ENCODE measurements around the gene OR13C8. TPM values are rescaled to one million over a fixed set of nuclear protein-coding genes. Genes with fewer than 3 reads are reported as not detected.
"Not testable (repeated sequence)": the region's sequence is repeated elsewhere in the genome, so short reads cannot be mapped to it uniquely, and the experiment has no call there.

Gene OR13C8, protein sequence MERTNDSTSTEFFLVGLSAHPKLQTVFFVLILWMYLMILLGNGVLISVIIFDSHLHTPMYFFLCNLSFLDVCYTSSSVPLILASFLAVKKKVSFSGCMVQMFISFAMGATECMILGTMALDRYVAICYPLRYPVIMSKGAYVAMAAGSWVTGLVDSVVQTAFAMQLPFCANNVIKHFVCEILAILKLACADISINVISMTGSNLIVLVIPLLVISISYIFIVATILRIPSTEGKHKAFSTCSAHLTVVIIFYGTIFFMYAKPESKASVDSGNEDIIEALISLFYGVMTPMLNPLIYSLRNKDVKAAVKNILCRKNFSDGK
- not detected for total RNA-seq
- polyA plus RNA-seq (ENCODE audit: insufficient read depth, low read depth, low replicate concordance): not detected
- long read RNA-seq, donor 1: 0 reads
- long read RNA-seq, donor 2: 0 reads
- long read RNA-seq, donor 3: 0 reads
- long read RNA-seq, donor 4: 0 reads
- long read RNA-seq, donor 5: 0 reads
- long read RNA-seq, donor 6: 0 reads
- long read RNA-seq, donor 7: 0 reads
- long read RNA-seq, donor 8: 0 reads
- long read RNA-seq, donor 9: 0 reads
- long read RNA-seq, donor 10: 0 reads

DNA sequence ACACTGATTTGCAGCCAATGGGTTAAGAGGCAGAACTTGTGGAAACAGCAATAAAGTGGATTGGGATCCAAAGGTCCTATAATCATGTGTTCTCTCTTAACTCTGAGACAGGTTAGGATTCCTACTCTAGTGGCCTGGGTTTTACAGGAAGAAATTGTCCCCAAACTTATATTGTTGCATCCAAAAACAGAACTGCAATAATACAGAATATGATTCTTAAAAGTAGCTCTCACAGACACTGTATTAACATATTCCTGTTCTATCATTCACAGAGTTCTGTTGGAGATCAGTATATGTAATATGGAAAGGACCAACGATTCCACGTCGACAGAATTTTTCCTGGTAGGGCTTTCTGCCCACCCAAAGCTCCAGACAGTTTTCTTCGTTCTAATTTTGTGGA, at the start of gene OR13C8:
OR13C8 (plus strand) TSS at position 301 of the 400 bp plus-strand sequence; CDS start at position 301, 0 bp downstream.
- Histone ChIP-seq H3K4me1 (ENCODE audit: control insufficient read depth in 2 of 3, insufficient read depth in 2 of 3, low read depth in 1 of 3, low read length in 3 of 3) (no peaks in the 10 kb centered on the region), H3K9me3 (ENCODE audit: control insufficient read depth in 2 of 3, insufficient read depth in 1 of 3, low read length in 3 of 3) (peaks cover 0 to 2% (median 0%) of the 10 kb centered on the region in 3 donors), H3K36me3 (ENCODE audit: control insufficient read depth in 2 of 3, insufficient read depth in 3 of 3, low read length in 3 of 3) (no peaks in the 10 kb centered on the region), H3K9ac (ENCODE audit: low read length in 3 of 3) (no peak within 1 kb of the TSS), H3K4me3 (ENCODE audit: low read length in 3 of 3) (no peak within 1 kb of the TSS), H3K27me3 (ENCODE audit: control insufficient read depth, insufficient read depth, low read length) (no peaks in the 10 kb centered on the region), H3K27ac (ENCODE audit: low read depth in 2 of 2, low read length in 2 of 2) (no peak within 1 kb of the TSS)
- intact Hi-C loops (cut with DNase I): no loop called here
- no peak for DNase-seq
- TF ChIP-seq, protein P1, sequence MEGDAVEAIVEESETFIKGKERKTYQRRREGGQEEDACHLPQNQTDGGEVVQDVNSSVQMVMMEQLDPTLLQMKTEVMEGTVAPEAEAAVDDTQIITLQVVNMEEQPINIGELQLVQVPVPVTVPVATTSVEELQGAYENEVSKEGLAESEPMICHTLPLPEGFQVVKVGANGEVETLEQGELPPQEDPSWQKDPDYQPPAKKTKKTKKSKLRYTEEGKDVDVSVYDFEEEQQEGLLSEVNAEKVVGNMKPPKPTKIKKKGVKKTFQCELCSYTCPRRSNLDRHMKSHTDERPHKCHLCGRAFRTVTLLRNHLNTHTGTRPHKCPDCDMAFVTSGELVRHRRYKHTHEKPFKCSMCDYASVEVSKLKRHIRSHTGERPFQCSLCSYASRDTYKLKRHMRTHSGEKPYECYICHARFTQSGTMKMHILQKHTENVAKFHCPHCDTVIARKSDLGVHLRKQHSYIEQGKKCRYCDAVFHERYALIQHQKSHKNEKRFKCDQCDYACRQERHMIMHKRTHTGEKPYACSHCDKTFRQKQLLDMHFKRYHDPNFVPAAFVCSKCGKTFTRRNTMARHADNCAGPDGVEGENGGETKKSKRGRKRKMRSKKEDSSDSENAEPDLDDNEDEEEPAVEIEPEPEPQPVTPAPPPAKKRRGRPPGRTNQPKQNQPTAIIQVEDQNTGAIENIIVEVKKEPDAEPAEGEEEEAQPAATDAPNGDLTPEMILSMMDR (IDR thresholded peaks at IDR 0.05; ENCODE audit: borderline replicate concordance, extremely low read depth, insufficient read depth): no peak
- no peak for FAIRE-seq

DNA sequence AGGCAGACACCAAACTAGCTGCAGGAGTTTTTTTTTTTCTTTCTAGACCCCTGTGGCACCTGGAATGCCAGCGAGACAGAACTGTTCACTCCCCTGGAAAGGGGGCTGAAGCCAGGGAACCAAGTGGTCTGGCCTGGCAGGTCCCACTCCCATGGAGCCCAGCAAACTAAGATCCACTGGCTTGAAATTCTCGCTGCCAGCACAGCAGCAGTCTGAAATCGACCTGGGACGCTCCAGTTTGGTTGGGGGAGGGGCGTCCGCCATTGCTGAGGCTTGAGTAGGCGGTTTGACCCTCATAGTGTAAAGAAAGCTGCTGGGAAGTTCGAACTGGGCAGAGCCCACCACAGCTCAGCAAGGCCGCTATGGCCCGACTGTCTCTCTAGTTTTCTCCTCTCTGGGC, 48.7 kb upstream of the OR13C8 start:
- H3K27ac ChIP-seq (ENCODE audit: low read depth in 2 of 2, low read length in 2 of 2); H3K4me1 ChIP-seq (ENCODE audit: control insufficient read depth in 2 of 3, insufficient read depth in 2 of 3, low read depth in 1 of 3, low read length in 3 of 3); H3K9ac ChIP-seq (ENCODE audit: low read length in 3 of 3); intact Hi-C loops (cut with DNase I); H3K4me3 ChIP-seq (ENCODE audit: low read length in 3 of 3); H3K9me3 ChIP-seq (ENCODE audit: control insufficient read depth in 2 of 3, insufficient read depth in 1 of 3, low read length in 3 of 3); H3K27me3 ChIP-seq (ENCODE audit: control insufficient read depth, insufficient read depth, low read length); H3K36me3 ChIP-seq (ENCODE audit: control insufficient read depth in 2 of 3, insufficient read depth in 3 of 3, low read length in 3 of 3); FAIRE-seq: not testable (repeated sequence)
- peak in 1 of 5 donors; percentile 46 for DNase-seq

DNA sequence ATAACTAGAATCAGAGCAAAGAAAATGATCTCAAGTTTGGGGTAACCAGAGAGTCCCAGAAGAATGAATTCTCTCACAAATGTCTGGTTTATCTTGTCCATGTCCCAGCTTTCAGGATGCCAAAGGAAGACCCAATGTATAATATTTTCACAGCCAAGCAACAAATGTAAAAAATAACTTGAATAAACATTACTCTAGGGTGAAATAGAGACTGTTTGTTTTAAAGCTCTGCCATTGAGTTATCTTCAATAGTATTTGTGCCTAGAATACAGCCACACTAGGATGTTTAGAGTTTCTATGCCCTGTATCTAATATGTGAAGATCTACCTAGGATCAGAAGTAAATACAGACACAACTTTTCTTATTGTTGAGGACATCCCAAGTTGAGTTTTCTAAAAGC, 41.9 kb upstream of the OR13C8 start, which contains the start of gene OR13C4:
OR13C4 (minus strand) TSS at position 101 of the 400 bp plus-strand sequence; CDS start at position 101, 0 bp downstream.
- intact Hi-C loops (cut with DNase I): no loop called here
- no peak for DNase-seq
- no peak for FAIRE-seq

DNA sequence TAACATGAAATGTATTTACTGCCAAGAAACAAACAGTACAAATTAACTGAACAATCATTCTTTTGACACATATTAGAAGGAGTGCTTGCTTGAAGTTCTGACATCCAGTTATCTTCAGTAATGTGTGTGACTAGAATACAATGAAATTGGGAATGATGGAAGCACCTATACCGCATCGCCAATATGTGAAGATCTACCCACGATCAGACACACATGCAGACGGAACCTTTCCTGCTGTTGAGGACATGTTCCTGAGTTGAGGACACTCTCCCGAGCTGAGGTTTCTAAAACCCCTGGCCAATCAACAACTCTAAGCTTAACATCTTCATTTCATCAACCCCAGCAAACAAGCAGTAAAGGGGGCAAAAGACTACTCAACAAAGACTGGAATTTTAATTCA, 32.2 kb upstream of the OR13C8 start, which contains the start of gene OR13C3:
OR13C3 (minus strand) TSS at position 101 of the 400 bp plus-strand sequence. CDS start 133 bp downstream, outside the sequence.
- intact Hi-C loops (cut with DNase I): no loop called here
- Histone ChIP-seq H3K36me3 (ENCODE audit: control insufficient read depth in 2 of 3, insufficient read depth in 3 of 3, low read length in 3 of 3) (no peaks in the 10 kb centered on the region), H3K27ac (ENCODE audit: low read depth in 2 of 2, low read length in 2 of 2) (no peak within 1 kb of the TSS), H3K4me3 (ENCODE audit: low read length in 3 of 3) (no peak within 1 kb of the TSS), H3K9ac (ENCODE audit: low read length in 3 of 3) (no peak within 1 kb of the TSS), H3K9me3 (ENCODE audit: control insufficient read depth in 2 of 3, insufficient read depth in 1 of 3, low read length in 3 of 3) (no peaks in the 10 kb centered on the region), H3K4me1 (ENCODE audit: control insufficient read depth in 2 of 3, insufficient read depth in 2 of 3, low read depth in 1 of 3, low read length in 3 of 3) (no peaks in the 10 kb centered on the region), H3K27me3 (ENCODE audit: control insufficient read depth, insufficient read depth, low read length) (no peaks in the 10 kb centered on the region)
- TF ChIP-seq, protein P1 (IDR thresholded peaks at IDR 0.05; ENCODE audit: borderline replicate concordance, extremely low read depth, insufficient read depth): no peak
- DNase-seq (no peak), FAIRE-seq (no peak)

More for the DNA sequence above, 41.9 kb upstream of the OR13C8 start, which contains the start of gene OR13C4:
- Histone ChIP-seq H3K4me1 (ENCODE audit: control insufficient read depth in 2 of 3, insufficient read depth in 2 of 3, low read depth in 1 of 3, low read length in 3 of 3) (no peaks in the 10 kb centered on the region), H3K9me3 (ENCODE audit: control insufficient read depth in 2 of 3, insufficient read depth in 1 of 3, low read length in 3 of 3) (no peaks in the 10 kb centered on the region), H3K36me3 (ENCODE audit: control insufficient read depth in 2 of 3, insufficient read depth in 3 of 3, low read length in 3 of 3) (no peaks in the 10 kb centered on the region), H3K4me3 (ENCODE audit: low read length in 3 of 3) (no peak within 1 kb of the TSS), H3K9ac (ENCODE audit: low read length in 3 of 3) (no peak within 1 kb of the TSS), H3K27ac (ENCODE audit: low read depth in 2 of 2, low read length in 2 of 2) (no peak within 1 kb of the TSS), H3K27me3 (ENCODE audit: control insufficient read depth, insufficient read depth, low read length) (no peaks in the 10 kb centered on the region)
- TF ChIP-seq, protein P1 (IDR thresholded peaks at IDR 0.05; ENCODE audit: borderline replicate concordance, extremely low read depth, insufficient read depth): no peak

Measured in kidney (tissue), 22 donors.